ENCODE results near the gene KRT34. TPM values are rescaled to one million over a fixed set of nuclear protein-coding genes. Genes with fewer than 3 reads are reported as not detected.

Gene KRT34
- total RNA-seq, 1 donor, result 11.2 TPM

- Histone ChIP-seq H3K27me3 (ENCODE audit: insufficient read depth, low read length) (no peaks in the 10 kb centered on the region), H3K4me2 (ENCODE audit: insufficient read depth, low read length) (peak overlapping the region; percentile 25), H3K4me1 (ENCODE audit: insufficient read depth, low read length) (peaks cover 34% of the 10 kb centered on the region), H3K4me3 (ENCODE audit: insufficient read depth, low read length) (no peak overlapping the region), H2AFZ (ENCODE audit: low read length) (no peak overlapping the region), H3K79me2 (ENCODE audit: insufficient read depth, low read length) (no peaks in the 10 kb centered on the region), H3K36me3 (ENCODE audit: insufficient read depth, low read length) (no peaks in the 10 kb centered on the region), H3K27ac (ENCODE audit: low read depth, low read length) (peak overlapping the region; percentile 36), H4K20me1 (ENCODE audit: insufficient read depth, low read length) (no peaks in the 10 kb centered on the region), H3K9me3 (ENCODE audit: low read depth, low read length) (no peaks in the 10 kb centered on the region)
- no peak for TF ChIP-seq CTCF (IDR thresholded peaks at IDR 0.05; ENCODE audit: extremely low read depth, low read depth, low read length)
- DNase-seq (ENCODE audit: insufficient read length, low spot score, missing footprints), result peak; percentile 90
Measured at GRCh38 chr17:41415833-41416335, 33.8 kb upstream of the KRT34 start.

GRCh38 chr17:41415411-41415810, 33.3 kb upstream of the KRT34 start:
- no peaks in the 10 kb centered on the region for H3K9me3 ChIP-seq (ENCODE audit: low read depth, low read length)
- H3K4me2 ChIP-seq (ENCODE audit: insufficient read depth, low read length), result no peak overlapping the region
- TF ChIP-seq CTCF (IDR thresholded peaks at IDR 0.05; ENCODE audit: extremely low read depth, low read depth, low read length), result no peak
- DNase-seq (ENCODE audit: insufficient read length, low spot score, missing footprints), result no peak
- peaks cover 30% of the 10 kb centered on the region for H3K4me1 ChIP-seq (ENCODE audit: insufficient read depth, low read length)
- H3K27ac ChIP-seq (ENCODE audit: low read depth, low read length), result no peak overlapping the region
- H2AFZ ChIP-seq (ENCODE audit: low read length), result no peak overlapping the region
- no peaks in the 10 kb centered on the region for H3K27me3 ChIP-seq (ENCODE audit: insufficient read depth, low read length)
- H3K36me3 ChIP-seq (ENCODE audit: insufficient read depth, low read length), result no peaks in the 10 kb centered on the region
- no peaks in the 10 kb centered on the region for H4K20me1 ChIP-seq (ENCODE audit: insufficient read depth, low read length)
- H3K79me2 ChIP-seq (ENCODE audit: insufficient read depth, low read length), result no peaks in the 10 kb centered on the region
- H3K4me3 ChIP-seq (ENCODE audit: insufficient read depth, low read length), result no peak overlapping the region

- Histone ChIP-seq H3K36me3 (ENCODE audit: insufficient read depth, low read length) (no peaks in the 10 kb centered on the region), H3K4me2 (ENCODE audit: insufficient read depth, low read length) (no peak overlapping the region), H3K4me1 (ENCODE audit: insufficient read depth, low read length) (peaks cover 21% of the 10 kb centered on the region), H2AFZ (ENCODE audit: low read length) (no peak overlapping the region), H3K27me3 (ENCODE audit: insufficient read depth, low read length) (no peaks in the 10 kb centered on the region), H3K9me3 (ENCODE audit: low read depth, low read length) (no peaks in the 10 kb centered on the region), H3K4me3 (ENCODE audit: insufficient read depth, low read length) (no peak overlapping the region), H3K27ac (ENCODE audit: low read depth, low read length) (no peak overlapping the region), H4K20me1 (ENCODE audit: insufficient read depth, low read length) (no peaks in the 10 kb centered on the region), H3K79me2 (ENCODE audit: insufficient read depth, low read length) (no peaks in the 10 kb centered on the region)
- DNase-seq (ENCODE audit: insufficient read length, low spot score, missing footprints), result no peak
- TF ChIP-seq CTCF (IDR thresholded peaks at IDR 0.05; ENCODE audit: extremely low read depth, low read depth, low read length), result no peak
Measured at GRCh38 chr17:41413982-41414381, 31.9 kb upstream of the KRT34 start.

- Histone ChIP-seq H4K20me1 (ENCODE audit: insufficient read depth, low read length) (no peaks in the 10 kb centered on the region), H3K36me3 (ENCODE audit: insufficient read depth, low read length) (no peaks in the 10 kb centered on the region), H3K79me2 (ENCODE audit: insufficient read depth, low read length) (no peaks in the 10 kb centered on the region), H3K27ac (ENCODE audit: low read depth, low read length) (no peak overlapping the region), H2AFZ (ENCODE audit: low read length) (peak overlapping the region; percentile 16), H3K4me1 (ENCODE audit: insufficient read depth, low read length) (peaks cover 21% of the 10 kb centered on the region), H3K27me3 (ENCODE audit: insufficient read depth, low read length) (no peaks in the 10 kb centered on the region), H3K4me2 (ENCODE audit: insufficient read depth, low read length) (no peak overlapping the region), H3K9me3 (ENCODE audit: low read depth, low read length) (no peaks in the 10 kb centered on the region), H3K4me3 (ENCODE audit: insufficient read depth, low read length) (no peak overlapping the region)
- no peak for TF ChIP-seq CTCF (IDR thresholded peaks at IDR 0.05; ENCODE audit: extremely low read depth, low read depth, low read length)
- no peak for DNase-seq (ENCODE audit: insufficient read length, low spot score, missing footprints)
Measured at GRCh38 chr17:41413353-41413957, 31.3 kb upstream of the KRT34 start.

All from osteoblast (primary cell).